GM12878 (cell line): ENCODE results near the gene FAM9C. TPM values are rescaled to one million over a fixed set of nuclear protein-coding genes. Genes with fewer than 3 reads are reported as not detected.

Experiments used
- ATF7 ChIP-seq: fragments of 450-650 bp; IDR thresholded peaks from 2 replicates; pipeline ENCODE4 v1.6.1; 2016; ENCODE audit warnings: low read depth, mild to moderate bottlenecking
- BCL3 ChIP-seq: IDR thresholded peaks from 2 replicates; pipeline ENCODE4 v1.6.1; 2011; ENCODE audit warnings: borderline replicate concordance, low read depth, mild to moderate bottlenecking, moderate library complexity, low read length; ENCODE audit not compliant: insufficient read depth, poor library complexity, severe bottlenecking
- CEBPB ChIP-seq, 2 experiments: fragments of 150-350 bp in 1 of 2; IDR thresholded peaks; 2 replicates each; pipeline ENCODE4 v1.6.1; 2012 to 2014; ENCODE audit warnings: low read depth in 2 of 2, low read length in 2 of 2, borderline replicate concordance in 1 of 2, inconsistent platforms in 1 of 2
- DPF2 ChIP-seq: fragments of 450-650 bp; IDR thresholded peaks from 2 replicates; pipeline ENCODE4 v1.6.1; 2017; ENCODE audit warnings: mild to moderate bottlenecking
- FOS ChIP-seq: IDR thresholded peaks from 3 replicates; pipeline ENCODE4 v1.6.1; 2011; ENCODE audit warnings: borderline replicate concordance; ENCODE audit not compliant: insufficient read length; ENCODE audit errors: extremely low read depth
- GABPA ChIP-seq: IDR thresholded peaks from 2 replicates; pipeline ENCODE4 v1.6.1; 2014; ENCODE audit warnings: antibody characterized with exemption, low read depth, mild to moderate bottlenecking, inconsistent platforms
- PKNOX1 ChIP-seq: fragments of 450-650 bp; IDR thresholded peaks from 2 replicates; pipeline ENCODE4 v1.6.1; 2016; ENCODE audit warnings: mild to moderate bottlenecking
- RELB ChIP-seq: fragments of 450-650 bp; IDR thresholded peaks from 2 replicates; pipeline ENCODE4 v1.6.1; 2017; ENCODE audit warnings: low read depth, mild to moderate bottlenecking, moderate library complexity
- SIX5 ChIP-seq: IDR thresholded peaks from 2 replicates; pipeline ENCODE4 v1.6.1; 2011; ENCODE audit warnings: mild to moderate bottlenecking, low read depth, low read length, moderate library complexity; ENCODE audit not compliant: severe bottlenecking
- SMC3 ChIP-seq: IDR thresholded peaks from 2 replicates; pipeline ENCODE4 v1.6.1; 2011; ENCODE audit warnings: low read length, improper control_type of control experiment, borderline replicate concordance
- SP1 ChIP-seq: IDR thresholded peaks from one replicate; pipeline ENCODE4 v1.6.1; 2011; ENCODE audit warnings: low read depth, low read length
- TAF1 ChIP-seq: IDR thresholded peaks from 2 replicates; pipeline ENCODE4 v1.6.1; 2011; ENCODE audit warnings: mild to moderate bottlenecking, low read depth, low read length, borderline replicate concordance
- ZNF217 ChIP-seq: fragments of 450-650 bp; IDR thresholded peaks from 2 replicates; pipeline ENCODE4 v1.6.1; 2017; ENCODE audit warnings: antibody characterized with exemption, mild to moderate bottlenecking
- ZSCAN29 ChIP-seq: fragments of 450-650 bp; IDR thresholded peaks from 2 replicates; pipeline ENCODE4 v1.6.1; 2017; ENCODE audit warnings: mild to moderate bottlenecking, moderate library complexity
- polyA plus RNA-seq, 11 experiments: library from polyadenylated mRNA; depleted of rRNA in 4 of 11; unstranded in 6 of 11; stranded (reverse) in 5 of 11; fragments of >200 nt; fragmentation: Nextera tagmentation in 4 of 11; fragmentation: Illumina TruSeq in 1 of 11; extraction: Ambion mirVana in 4 of 11; extraction: Trizol in 1 of 11; gene quantifications; 1 replicate in 1 of 11; 2 replicates in 10 of 11; pipeline versions ENCODE4 v1.2.1 to v1.2.3, GENCODE V29; 2011 to 2016; ENCODE audit warnings: inconsistent platforms in 2 of 11, missing spikeins in 2 of 11, low read depth in 1 of 11
- total RNA-seq, 4 experiments: library from RNA; depleted of rRNA in 3 of 4; stranded (reverse); fragments of >200 nt in 3 of 4; fragmentation: Illumina TruSeq in 1 of 4; extraction: Trizol in 1 of 4; gene quantifications; 2 replicates each; pipeline versions ENCODE4 v1.2.1 to v1.2.3, GENCODE V29; 2013 to 2021
- TF ChIP-seq, protein P1 (sequence below), 3 experiments: IDR thresholded peaks in 2 of 3; conservative IDR thresholded peaks in 1 of 3; 2 replicates each; pipeline ENCODE4 v1.5.1; 2011; ENCODE audit warnings: low read depth in 3 of 3, low read length in 3 of 3, mild to moderate bottlenecking in 3 of 3, control low read depth in 2 of 3, moderate library complexity in 2 of 3, inconsistent platforms in 1 of 3, mixed read lengths in 1 of 3; ENCODE audit not compliant: control insufficient read depth in 2 of 3, insufficient read depth in 1 of 3; ENCODE audit errors: extremely low read depth in 1 of 3
- TF ChIP-seq, protein P2 (sequence below): IDR thresholded peaks from 2 replicates; pipeline ENCODE4 v1.6.1; 2012; ENCODE audit warnings: improper control_type of control experiment, low read depth, low read length; ENCODE audit not compliant: insufficient replicate concordance

FAM9C gene
- total and polyA plus RNA-seq, 10 of the 15 experiments (the other 5 are each of a cell fraction or from before 2014, with no cell fraction given): 0.01 to 0.03 TPM; not detected in 8

DNA sequence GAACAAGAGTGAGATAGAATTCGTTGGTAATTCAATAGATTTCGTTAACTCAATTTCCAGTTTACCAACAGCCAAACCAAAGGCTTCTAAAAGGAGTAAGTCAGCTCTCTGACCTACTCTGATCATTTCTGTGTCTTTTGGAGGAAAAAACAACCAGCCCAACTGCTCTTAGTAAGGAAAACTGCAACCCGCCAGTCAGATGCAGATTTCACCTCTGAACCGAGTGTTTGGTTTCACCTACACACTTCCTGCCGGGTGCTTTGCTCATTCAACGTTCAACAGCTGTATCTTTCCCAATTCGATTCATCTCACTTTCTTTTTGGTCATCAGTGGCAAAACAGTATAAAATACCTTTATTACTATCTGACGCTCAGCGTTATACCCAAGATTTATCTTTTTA lies 45.0 kb downstream of the FAM9C start (continued):
- peak; percentile 18 for TF ChIP-seq BCL3
- peak; percentile 75; the same call in 1 of the 2 replicates for TF ChIP-seq ATF7
- TF ChIP-seq, protein P1, sequence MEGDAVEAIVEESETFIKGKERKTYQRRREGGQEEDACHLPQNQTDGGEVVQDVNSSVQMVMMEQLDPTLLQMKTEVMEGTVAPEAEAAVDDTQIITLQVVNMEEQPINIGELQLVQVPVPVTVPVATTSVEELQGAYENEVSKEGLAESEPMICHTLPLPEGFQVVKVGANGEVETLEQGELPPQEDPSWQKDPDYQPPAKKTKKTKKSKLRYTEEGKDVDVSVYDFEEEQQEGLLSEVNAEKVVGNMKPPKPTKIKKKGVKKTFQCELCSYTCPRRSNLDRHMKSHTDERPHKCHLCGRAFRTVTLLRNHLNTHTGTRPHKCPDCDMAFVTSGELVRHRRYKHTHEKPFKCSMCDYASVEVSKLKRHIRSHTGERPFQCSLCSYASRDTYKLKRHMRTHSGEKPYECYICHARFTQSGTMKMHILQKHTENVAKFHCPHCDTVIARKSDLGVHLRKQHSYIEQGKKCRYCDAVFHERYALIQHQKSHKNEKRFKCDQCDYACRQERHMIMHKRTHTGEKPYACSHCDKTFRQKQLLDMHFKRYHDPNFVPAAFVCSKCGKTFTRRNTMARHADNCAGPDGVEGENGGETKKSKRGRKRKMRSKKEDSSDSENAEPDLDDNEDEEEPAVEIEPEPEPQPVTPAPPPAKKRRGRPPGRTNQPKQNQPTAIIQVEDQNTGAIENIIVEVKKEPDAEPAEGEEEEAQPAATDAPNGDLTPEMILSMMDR (IDR thresholded peaks at IDR 0.05 in 2 of 3, conservative IDR thresholded peaks at IDR 0.05 in 1 of 3; ENCODE audit: control insufficient read depth in 2 of 3, extremely low read depth in 1 of 3, insufficient read depth in 1 of 3, low read depth in 3 of 3, low read length in 3 of 3): no peak
- peak; percentile 45 for TF ChIP-seq SP1
- TF ChIP-seq PKNOX1: peak; percentile 69
- peak; percentile 29; the same call in 1 of the 2 replicates for TF ChIP-seq SMC3
- peak; percentile 70; the same call in 1 of the 2 replicates for TF ChIP-seq TAF1
- TF ChIP-seq, protein P2, sequence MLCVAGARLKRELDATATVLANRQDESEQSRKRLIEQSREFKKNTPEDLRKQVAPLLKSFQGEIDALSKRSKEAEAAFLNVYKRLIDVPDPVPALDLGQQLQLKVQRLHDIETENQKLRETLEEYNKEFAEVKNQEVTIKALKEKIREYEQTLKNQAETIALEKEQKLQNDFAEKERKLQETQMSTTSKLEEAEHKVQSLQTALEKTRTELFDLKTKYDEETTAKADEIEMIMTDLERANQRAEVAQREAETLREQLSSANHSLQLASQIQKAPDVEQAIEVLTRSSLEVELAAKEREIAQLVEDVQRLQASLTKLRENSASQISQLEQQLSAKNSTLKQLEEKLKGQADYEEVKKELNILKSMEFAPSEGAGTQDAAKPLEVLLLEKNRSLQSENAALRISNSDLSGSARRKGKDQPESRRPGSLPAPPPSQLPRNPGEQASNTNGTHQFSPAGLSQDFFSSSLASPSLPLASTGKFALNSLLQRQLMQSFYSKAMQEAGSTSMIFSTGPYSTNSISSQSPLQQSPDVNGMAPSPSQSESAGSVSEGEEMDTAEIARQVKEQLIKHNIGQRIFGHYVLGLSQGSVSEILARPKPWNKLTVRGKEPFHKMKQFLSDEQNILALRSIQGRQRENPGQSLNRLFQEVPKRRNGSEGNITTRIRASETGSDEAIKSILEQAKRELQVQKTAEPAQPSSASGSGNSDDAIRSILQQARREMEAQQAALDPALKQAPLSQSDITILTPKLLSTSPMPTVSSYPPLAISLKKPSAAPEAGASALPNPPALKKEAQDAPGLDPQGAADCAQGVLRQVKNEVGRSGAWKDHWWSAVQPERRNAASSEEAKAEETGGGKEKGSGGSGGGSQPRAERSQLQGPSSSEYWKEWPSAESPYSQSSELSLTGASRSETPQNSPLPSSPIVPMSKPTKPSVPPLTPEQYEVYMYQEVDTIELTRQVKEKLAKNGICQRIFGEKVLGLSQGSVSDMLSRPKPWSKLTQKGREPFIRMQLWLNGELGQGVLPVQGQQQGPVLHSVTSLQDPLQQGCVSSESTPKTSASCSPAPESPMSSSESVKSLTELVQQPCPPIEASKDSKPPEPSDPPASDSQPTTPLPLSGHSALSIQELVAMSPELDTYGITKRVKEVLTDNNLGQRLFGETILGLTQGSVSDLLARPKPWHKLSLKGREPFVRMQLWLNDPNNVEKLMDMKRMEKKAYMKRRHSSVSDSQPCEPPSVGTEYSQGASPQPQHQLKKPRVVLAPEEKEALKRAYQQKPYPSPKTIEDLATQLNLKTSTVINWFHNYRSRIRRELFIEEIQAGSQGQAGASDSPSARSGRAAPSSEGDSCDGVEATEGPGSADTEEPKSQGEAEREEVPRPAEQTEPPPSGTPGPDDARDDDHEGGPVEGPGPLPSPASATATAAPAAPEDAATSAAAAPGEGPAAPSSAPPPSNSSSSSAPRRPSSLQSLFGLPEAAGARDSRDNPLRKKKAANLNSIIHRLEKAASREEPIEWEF: no peak
- TF ChIP-seq CEBPB (IDR thresholded peaks at IDR 0.05; ENCODE audit: borderline replicate concordance in 1 of 2, low read depth in 2 of 2, low read length in 2 of 2): no peak
- TF ChIP-seq DPF2: no peak
- peak; percentile 66 for TF ChIP-seq GABPA
- TF ChIP-seq FOS: no peak
- TF ChIP-seq SIX5: no peak
- peak; percentile 20; the same call in 1 of the 2 replicates for TF ChIP-seq RELB
- no peak for TF ChIP-seq ZNF217
- no peak for TF ChIP-seq ZSCAN29
